ENCODE results near the gene UTS2.

DNA sequence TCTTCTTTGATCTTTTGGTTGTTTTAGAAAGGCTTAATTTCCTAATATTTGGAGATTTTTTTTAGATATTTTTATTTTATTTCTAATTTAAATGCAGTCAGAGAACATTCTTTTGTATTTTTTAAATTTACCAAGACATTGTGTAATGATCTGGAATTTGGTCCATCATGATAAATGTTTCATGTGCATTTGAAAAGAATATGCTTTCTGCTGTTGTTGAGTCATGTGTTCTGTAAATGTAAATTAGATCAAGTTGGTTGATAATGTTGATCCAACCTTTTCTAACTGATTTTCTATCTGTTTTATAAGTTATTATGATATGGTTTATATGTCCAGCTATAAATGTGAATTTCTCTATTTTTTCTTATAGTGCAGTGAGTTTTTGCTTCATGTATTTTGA, 19.8 kb downstream of the UTS2 start:
- TF ChIP-seq CTCF (IDR thresholded peaks at IDR 0.05; ENCODE audit: low read depth, low read length): no peak
- TF ChIP-seq EZH2phosphoT487 (IDR thresholded peaks at IDR 0.05; ENCODE audit: low read depth): no peak

Measured in OCI-LY3 (cell line).